Left ventricle myocardium inferior (tissue), 1 donor: ENCODE measurements around the gene FLYWCH1. TPM values are rescaled to one million over a fixed set of nuclear protein-coding genes. Genes with fewer than 3 reads are reported as not detected.

ENCODE experiments used
- DNase-seq: peaks from one replicate; pipeline ENCODE4 v3.0.0-alpha.2; 2020
- H3K27ac ChIP-seq: fragments of 200-600 bp; replicated peaks from 2 replicates; pipeline ENCODE4 v1.8.0; 2021
- H3K27me3 ChIP-seq: fragments of 200-600 bp; 2 replicates; pipeline ENCODE4 v1.8.0; 2021; ENCODE audit warnings: low read depth
- H3K36me3 ChIP-seq: fragments of 200-600 bp; 2 replicates; pipeline ENCODE4 v1.8.0; 2021
- H3K4me1 ChIP-seq: fragments of 200-600 bp; 2 replicates; pipeline ENCODE4 v1.8.0; 2021
- H3K4me3 ChIP-seq: fragments of 200-600 bp; 2 replicates; pipeline ENCODE4 v1.8.0; 2021; ENCODE audit warnings: mild to moderate bottlenecking, moderate library complexity
- H3K9me3 ChIP-seq: fragments of 200-600 bp; replicated peaks from 2 replicates; pipeline ENCODE4 v1.8.0; 2021
- intact Hi-C: fragments of 100-400 bp; cut with micrococcal nuclease; formaldehyde crosslinking; loops from one replicate; pipeline ENCODE4 v1.11.0; 2022
- total RNA-seq: library from RNA; stranded (reverse); fragmentation: NEBNext Ultra II Directional; extraction: Animal tissue kit (Norgen Biotek cat#: 25700); gene quantifications from one replicate; pipeline ENCODE4 v1.2.1, GENCODE V29; 2021
- TF ChIP-seq, protein P1 (sequence below): fragments of 200-600 bp; IDR thresholded peaks from 2 replicates; pipeline ENCODE4 v1.8.0; 2021; ENCODE audit warnings: antibody characterized with exemption, mild to moderate bottlenecking, borderline replicate concordance
- donor health status: DM: no; HTN: yes; CAD: no; lungs with severe emphysema.

Gene FLYWCH1
- total RNA-seq, 1 donor from 2014 or later: 35.7 TPM

- intact Hi-C loops: no loop called here
- no peak overlapping the region for H3K27ac ChIP-seq
Measured at GRCh38 chr16:2975161-2975795, 63.5 kb downstream of the FLYWCH1 start.

DNA sequence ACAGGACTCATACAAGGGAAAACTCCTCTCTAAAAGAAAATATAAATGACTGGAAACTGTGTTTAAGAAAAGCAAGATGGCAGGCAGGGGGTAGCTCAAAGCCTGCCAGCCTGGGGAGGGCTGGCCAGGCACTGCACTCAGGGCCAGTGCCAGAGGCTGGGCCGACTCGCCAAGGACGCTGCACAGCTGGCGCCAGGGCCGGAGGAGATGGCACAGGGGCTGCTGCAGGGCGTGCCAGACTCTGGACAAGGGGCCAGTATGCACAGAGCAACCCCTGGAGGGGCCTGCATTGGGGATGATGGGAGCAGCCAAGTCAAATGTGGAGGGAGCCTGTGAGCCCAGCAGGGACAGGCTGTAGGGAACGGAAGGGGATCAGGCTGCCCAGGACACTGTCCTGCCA lies 64.5 kb downstream of the FLYWCH1 start:
- H3K27me3 ChIP-seq: peaks cover 35% of the 10 kb centered on the region
- intact Hi-C loops: no loop called here

More at GRCh38 chr16:2975161-2975795, 63.5 kb downstream of the FLYWCH1 start:
- Histone ChIP-seq H3K4me3 (no peak overlapping the region), H3K36me3 (peaks cover 5% of the 10 kb centered on the region), H3K4me1 (peaks cover 32% of the 10 kb centered on the region), H3K27me3 (peaks cover 35% of the 10 kb centered on the region), H3K9me3 (no peaks in the 10 kb centered on the region)
- DNase-seq: no peak
- TF ChIP-seq, protein P1, sequence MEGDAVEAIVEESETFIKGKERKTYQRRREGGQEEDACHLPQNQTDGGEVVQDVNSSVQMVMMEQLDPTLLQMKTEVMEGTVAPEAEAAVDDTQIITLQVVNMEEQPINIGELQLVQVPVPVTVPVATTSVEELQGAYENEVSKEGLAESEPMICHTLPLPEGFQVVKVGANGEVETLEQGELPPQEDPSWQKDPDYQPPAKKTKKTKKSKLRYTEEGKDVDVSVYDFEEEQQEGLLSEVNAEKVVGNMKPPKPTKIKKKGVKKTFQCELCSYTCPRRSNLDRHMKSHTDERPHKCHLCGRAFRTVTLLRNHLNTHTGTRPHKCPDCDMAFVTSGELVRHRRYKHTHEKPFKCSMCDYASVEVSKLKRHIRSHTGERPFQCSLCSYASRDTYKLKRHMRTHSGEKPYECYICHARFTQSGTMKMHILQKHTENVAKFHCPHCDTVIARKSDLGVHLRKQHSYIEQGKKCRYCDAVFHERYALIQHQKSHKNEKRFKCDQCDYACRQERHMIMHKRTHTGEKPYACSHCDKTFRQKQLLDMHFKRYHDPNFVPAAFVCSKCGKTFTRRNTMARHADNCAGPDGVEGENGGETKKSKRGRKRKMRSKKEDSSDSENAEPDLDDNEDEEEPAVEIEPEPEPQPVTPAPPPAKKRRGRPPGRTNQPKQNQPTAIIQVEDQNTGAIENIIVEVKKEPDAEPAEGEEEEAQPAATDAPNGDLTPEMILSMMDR: no peak

GRCh38 chr16:2976673-2977072 lies 64.9 kb downstream of the FLYWCH1 start:
- TF ChIP-seq, protein P1: no peak
- Histone ChIP-seq H3K27ac (no peak overlapping the region), H3K9me3 (no peaks in the 10 kb centered on the region), H3K4me3 (no peak overlapping the region), H3K36me3 (peaks cover 5% of the 10 kb centered on the region), H3K4me1 (peaks cover 30% of the 10 kb centered on the region), H3K27me3 (peaks cover 35% of the 10 kb centered on the region)
- no peak for DNase-seq
- intact Hi-C loops: no loop called here

More for the DNA sequence above, 64.5 kb downstream of the FLYWCH1 start:
- Histone ChIP-seq H3K4me3 (no peak overlapping the region), H3K36me3 (peaks cover 5% of the 10 kb centered on the region), H3K4me1 (peaks cover 31% of the 10 kb centered on the region), H3K27ac (no peak overlapping the region), H3K9me3 (no peaks in the 10 kb centered on the region)
- DNase-seq: no peak
- TF ChIP-seq, protein P1: no peak

DNA sequence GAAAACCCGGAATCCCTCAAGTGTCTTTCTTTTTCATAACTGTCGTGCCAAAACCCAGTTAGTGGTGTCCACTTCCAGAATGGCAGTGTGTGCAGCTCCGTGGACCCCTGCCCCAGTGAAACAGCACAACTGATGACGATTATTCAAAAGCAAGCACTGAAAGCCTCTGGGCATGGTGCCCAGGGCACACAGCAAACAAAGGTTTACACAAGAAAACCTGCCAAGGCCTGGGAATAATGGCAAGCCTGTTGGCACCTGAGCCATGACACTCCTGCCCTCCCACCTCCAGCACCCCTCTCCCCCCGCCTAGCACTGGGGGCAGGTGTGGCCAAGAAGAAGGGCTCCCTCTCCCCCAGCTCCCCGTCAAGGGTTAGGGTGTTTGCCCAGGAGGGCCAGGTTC lies 65.7 kb downstream of the FLYWCH1 start:
- TF ChIP-seq, protein P1: no peak
- Histone ChIP-seq H3K36me3 (no peaks in the 10 kb centered on the region), H3K27ac (no peak overlapping the region), H3K4me3 (no peak overlapping the region), H3K9me3 (no peaks in the 10 kb centered on the region), H3K27me3 (peaks cover 35% of the 10 kb centered on the region), H3K4me1 (peaks cover 24% of the 10 kb centered on the region)
- intact Hi-C loops: no loop called here
- DNase-seq: no peak

DNA sequence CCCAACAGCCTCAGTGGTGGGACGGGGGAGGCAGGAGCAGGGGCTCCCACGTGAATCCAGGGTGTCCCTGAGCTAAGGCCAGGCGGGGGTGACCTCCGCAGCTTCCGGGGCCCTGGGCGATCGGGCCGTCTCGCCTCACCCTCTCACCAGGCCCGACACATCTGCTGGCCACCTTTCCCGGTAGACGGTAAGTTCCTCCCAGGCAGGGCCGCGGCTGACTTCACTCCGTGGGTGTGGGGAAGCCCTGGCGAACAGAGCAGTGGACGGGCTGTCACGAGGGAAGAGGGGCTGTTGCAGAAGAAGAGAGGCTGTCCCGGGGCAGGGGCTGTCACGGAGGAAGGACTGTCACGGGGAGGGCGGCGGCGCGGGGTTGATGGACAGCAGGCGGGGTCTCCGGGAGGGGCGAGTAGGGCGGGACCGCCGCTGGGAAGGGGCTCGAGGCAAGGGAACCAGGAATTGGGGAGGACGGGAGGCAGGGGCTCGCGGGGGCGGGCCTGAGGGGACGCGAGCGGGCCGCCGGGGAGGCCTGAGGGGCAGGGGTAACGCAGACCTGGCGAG lies 68.0 kb downstream of the FLYWCH1 start:
- no peak for DNase-seq
- no peaks in the 10 kb centered on the region for H3K36me3 ChIP-seq
- H3K27ac ChIP-seq: no peak overlapping the region
- intact Hi-C loops: no loop called here
- TF ChIP-seq, protein P1: no peak
- no peaks in the 10 kb centered on the region for H3K9me3 ChIP-seq
- peaks cover 35% of the 10 kb centered on the region for H3K27me3 ChIP-seq
- peak overlapping the region; percentile 74 for H3K4me3 ChIP-seq
- peaks cover 33% of the 10 kb centered on the region for H3K4me1 ChIP-seq
